Heart left ventricle (tissue), 13 donors: ENCODE measurements around the gene UNC13C.

Experiments
- CTCF ChIP-seq, 12 donors: fragments of 200-600 bp; sonication (generic) in 4 of 12; IDR thresholded peaks; one replicate each; pipeline versions ENCODE4 v1.5.0 to v1.8.0; 2018 to 2022; ENCODE audit warnings: antibody characterized with exemption in 12 of 12, mild to moderate bottlenecking in 5 of 12
- POLR2A ChIP-seq, 2 donors: fragments of 450-650 bp; IDR thresholded peaks; one replicate each; pipeline ENCODE4 v1.6.1; 2017; ENCODE audit warnings: antibody characterized with exemption in 2 of 2, mild to moderate bottlenecking in 2 of 2, moderate library complexity in 2 of 2
- donor health status: ischemic (EF 13 %, LVEDD 7.1; RV severe dilation, severe dysfunction).
- donor health status: DM: no; HTN: yes; CAD: no.
- donor health status: DM: no; HTN: no; CAD: no.
- donor health status: ischemic (EF 25% LVEDD 6.9; RV normal size, moderate dysfunction).
- donor health status: ischemic (EF 25% LVEDD 5.7; RV mildly dilated, moderate dysfunction).
- donor health status: ischemic (EF 35%, LVEDD 5.7; RV mildly dilated, moderate dysfunction).
- donor health status: nonischemic (EF 11% LVEDD 7.7; RV severe dilation, severe dysfunction).
- donor health status: DM: yes; HTN: yes; CAD: no.
- donor health status: PGD.
- donor health status: ischemic (EF 29% LVEDD 5.4; RV normal size, mild dysfunction).
- donor health status: nonischemic (EF 23%, LVEDD 6.1; RV moderate dilation, normal function).

- no peak for TF ChIP-seq CTCF (IDR thresholded peaks at IDR 0.05)
- no peak for TF ChIP-seq POLR2A (IDR thresholded peaks at IDR 0.05)
Measured at GRCh38 chr15:54502416-54503075, 524.3 kb downstream of the UNC13C start.
